Measurements from ENCODE around the gene KCNJ9.
"Not testable (repeated sequence)": the region's sequence is repeated elsewhere in the genome, so short reads cannot be mapped to it uniquely, and the experiment has no call there.

Gene KCNJ9

DNA sequence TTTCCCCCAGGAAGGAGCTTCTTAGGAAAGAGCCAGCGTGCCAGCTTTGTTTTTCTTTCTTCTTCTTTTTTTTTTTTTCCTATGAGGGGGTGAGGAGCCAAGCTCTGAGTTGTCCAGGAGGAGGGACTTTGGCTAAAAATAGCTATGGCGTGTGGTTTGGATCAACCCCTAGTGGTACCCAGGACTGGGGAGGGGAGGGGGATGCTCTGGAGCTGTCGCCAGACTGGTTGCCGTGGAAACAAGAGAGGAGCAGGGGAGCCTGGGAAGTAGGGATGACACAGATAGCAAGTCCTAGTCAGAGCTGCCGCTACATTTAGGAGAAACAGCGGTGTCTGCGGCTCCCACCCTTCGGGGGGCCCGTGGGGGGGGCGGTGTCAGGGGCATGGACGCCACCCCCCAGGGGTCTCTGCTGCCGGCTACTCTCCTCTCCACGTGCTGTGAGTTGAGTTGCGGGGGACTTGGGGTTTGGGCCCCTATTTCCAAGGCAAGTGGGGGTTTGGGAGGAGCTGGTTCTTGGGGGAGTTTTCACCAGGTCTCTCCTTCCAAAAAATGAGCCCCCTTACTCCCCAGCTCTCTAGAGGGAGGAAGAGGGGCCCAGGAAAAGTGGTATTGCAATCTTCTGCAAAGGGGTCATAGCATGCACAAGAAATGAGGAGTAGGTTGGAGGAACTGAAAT, at the start of gene KCNJ9:
Gene KCNJ9, plus strand, starts transcription at position 278 of the 676 bp plus-strand sequence. CDS start 2,493 bp downstream, outside the sequence.
- no peak for DNase-seq

DNA sequence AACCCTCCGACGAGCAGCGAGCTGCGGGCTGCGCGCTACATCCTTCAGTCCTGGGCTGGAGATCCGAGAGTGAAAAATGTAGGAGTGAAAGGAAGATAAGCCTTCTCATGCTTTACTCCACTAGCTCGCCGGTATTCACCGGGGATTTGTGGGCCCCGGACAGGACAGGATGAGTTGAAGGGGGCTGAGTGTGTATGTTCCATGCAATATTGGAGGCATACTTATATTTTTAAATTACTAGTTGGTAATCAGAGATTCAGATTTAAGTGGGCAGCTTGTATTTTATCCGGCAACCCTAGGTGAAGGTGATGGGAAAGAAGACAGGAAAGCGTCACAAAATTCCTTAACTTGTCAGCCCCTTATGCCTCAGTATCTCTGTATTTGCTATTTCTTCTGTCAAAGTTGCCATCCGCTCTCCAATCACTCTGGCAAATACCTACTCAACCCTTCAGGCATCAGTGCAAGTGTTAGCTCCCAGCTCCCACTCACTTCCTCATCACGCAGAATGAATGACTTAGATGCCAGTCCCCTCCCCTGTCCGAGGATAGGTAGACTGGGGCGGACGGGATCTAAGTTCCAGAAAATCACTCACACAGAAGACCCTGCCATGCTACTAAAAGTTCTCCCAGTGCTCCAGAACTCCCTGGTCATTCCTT, 49.0 kb upstream of the KCNJ9 start:
- DNase-seq, result no peak

DNA sequence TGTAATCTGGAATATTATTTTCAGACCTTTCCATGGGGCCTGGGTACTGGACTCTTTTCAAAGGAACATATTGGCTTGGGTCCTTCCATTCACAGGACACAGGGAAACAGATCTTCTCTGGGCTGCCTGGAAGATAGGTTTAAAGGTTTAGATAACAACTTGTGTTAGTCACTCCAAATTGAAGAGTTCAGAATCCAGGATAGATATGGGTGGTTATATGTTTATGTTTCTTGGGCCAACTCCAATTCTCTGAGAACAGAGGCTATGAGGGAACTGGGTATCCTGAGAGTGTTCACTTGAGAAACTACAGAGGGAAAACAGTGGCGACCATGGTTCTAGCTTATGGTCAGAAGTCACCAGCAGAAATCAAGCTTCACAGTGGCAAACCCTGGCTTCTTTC, 40.9 kb upstream of the KCNJ9 start:
- DNase-seq, result no peak

DNA sequence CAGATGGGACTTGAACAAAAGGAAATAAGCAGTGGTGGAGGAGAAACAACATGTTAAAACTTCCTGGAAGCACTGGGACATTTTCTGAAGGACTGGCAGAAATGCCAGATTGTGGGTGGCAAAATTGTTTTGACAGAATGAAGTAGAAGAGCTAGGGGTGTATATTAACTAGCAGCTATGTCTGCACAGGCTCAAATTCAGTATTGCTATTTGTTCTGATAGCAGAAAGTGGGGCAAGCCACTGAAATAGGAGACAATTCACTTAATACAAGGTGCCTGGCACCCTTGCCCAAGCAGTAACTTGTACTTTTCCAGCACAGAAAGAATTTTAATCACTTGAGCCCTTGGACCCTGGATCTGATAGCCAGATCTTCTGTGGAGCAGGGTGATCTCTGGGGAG, 37.8 kb upstream of the KCNJ9 start:
- no peak for DNase-seq

DNA sequence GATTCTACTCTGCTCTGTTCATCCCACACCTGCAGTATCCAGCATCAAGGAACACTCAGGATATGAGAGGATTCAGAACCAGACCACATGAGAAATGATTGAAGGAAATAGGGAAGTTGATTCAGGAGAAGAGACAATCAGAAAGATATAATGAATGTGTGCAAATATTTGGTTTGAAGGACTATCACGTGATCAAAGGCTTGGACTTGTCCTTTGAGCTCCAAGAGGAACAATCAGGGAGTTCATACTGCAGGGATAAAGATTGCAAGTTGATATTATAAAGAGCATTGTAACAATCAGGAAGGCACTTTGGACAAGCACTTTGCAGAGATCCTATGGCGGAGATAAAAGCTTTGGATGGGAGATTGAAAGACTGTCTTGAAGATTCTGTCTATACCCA, 35.7 kb upstream of the KCNJ9 start:
- DNase-seq, result no peak

DNA sequence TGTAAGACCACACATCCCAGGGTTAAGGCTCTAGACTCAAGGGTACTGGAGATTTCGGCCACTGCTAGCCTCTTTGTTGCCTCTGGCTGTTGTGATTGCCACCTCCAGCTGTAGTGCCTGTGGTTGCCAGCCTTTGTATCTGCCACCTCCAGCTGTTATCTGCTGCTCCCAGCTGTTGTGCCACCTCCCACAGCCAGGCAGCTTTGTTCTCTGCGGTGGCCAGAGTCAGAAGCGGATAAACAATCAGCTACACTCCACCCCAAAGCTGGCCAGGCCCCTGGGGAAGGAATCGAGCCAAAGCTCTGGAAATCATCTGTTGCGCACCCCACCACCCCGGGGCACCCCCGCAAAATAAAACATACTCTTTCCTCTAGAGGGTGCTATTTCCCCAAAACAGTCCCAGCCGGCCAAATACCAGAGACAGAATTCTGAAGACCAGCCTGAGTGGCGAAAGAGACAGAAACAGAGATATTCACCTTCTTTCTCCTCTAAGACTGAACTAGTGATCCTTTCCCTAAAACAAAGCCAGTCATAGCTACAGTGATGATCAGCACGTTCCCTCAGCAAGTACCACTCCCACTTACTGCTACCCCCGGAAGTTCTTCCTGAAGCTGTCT, 34.7 kb upstream of the KCNJ9 start:
- DNase-seq, result peak; percentile 35

DNA sequence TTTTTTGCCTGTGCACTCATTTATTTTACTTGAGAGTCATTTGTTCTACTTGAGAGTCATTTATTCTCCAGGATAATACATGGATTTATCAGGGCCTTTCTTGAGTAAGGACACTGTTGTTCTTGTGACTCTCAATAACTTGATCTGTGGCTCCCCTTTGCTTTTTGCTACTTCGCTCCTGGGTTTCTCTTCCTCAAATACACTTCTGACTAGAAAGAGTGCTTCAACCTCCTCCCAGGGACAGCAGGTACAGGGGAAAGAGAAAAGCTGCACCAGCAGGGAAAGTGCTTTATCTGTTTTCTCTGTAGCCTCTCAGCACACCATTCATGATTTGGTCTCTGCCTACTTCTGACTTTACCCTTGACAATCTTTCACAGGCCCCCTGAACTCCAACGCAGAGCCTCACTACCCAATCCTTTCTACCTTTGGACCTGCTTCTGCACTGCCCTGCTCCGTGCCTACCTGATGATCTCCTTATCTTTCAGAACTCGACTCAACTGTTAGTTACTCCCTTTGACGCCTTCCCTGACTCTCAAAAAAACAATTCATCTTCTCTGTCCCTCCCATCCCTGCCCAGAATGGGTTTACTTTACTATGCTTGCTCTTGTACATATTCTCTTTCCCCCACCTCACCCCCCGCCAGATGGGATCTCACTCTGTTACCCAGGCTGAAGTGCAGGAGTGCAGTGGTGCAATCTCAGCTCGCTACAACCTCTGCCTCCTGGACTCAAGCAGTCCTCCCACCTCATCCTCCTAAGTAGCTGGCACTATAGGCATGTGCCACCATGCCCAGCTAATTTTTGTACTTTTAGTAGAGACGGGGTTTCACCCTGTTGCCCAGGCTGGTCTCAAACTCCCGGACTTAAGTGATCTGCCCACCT, 34.0 kb upstream of the KCNJ9 start:
- DNase-seq, result no peak

DNA sequence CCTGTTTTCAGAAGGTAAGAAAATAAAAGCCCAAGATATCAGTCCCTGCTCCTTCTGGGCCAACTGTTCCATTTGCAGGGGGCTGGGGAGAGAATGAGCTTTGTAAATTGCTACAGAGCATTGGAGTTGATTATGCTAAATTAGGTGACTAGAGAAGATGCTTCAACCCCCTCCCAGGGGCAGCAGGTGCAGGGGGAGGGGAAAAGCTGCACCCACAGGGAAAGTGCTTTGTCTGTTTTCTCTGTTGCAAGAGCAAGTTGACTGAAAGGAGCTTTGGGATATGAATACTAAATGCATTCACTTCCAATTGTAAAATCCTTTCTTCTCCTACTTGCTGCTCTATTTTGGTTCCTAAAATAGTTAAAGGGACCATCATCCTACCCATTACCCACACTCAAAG, 33.0 kb upstream of the KCNJ9 start:
- DNase-seq, result peak; percentile 1

DNA sequence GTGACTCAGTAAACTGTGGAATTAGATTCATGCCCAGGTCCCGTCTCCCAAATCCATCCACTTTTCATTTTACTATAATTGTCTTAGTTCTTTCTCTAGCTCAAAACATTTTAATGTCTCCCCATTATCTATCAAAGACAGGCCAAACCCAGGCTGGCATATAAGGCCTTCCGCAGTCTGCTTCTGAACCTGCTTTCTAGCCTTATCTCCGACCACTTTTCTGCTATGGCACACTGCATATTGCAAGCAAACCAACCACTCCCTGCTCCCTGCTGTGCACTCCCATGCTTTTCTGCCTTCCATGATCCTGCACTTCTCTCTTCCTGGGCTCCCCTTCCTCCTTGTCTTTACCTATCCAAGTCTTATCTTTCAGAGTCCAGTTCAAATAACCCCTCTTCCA, 32.2 kb upstream of the KCNJ9 start:
- no peak for DNase-seq

DNA sequence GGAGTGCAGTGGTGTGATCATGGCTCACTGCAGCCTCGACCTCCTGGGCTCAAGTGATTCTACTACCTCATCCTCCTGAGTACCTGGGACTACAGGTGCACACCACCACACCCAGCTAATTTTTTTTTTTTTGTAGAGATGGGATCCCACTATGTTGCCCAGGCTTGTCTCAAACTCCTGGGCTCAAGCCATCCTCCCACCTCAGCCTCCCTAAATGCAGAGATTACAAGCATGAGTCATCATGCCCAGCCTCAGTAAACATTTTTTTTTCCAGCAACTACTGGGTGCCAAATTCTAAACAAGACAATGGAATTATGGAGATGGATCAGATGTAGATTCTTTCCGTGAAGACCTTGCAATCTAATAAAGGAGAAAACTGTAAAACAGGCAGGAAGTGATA, 31.2 kb upstream of the KCNJ9 start:
- DNase-seq, result not testable (repeated sequence)

DNA sequence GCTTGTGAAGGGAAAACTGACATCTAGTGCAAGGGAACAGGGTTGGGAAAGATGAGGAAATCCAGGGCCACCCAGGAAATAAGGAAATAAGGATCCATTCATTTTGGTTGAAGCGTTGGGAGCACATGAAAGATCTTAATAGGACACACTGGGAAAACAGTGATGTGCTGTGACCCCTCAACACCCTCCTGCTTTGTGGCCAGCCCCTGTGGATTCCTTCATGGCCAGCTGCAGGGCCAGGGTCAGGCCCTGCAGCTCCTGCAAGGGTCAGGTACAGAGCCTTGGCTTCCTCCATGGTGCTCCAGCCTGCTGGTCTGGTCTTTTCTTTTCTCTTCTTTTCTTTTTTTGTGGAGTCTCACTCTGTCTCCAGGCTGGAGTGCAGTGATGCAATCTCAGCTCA, 30.7 kb upstream of the KCNJ9 start:
- no peak for DNase-seq

DNA sequence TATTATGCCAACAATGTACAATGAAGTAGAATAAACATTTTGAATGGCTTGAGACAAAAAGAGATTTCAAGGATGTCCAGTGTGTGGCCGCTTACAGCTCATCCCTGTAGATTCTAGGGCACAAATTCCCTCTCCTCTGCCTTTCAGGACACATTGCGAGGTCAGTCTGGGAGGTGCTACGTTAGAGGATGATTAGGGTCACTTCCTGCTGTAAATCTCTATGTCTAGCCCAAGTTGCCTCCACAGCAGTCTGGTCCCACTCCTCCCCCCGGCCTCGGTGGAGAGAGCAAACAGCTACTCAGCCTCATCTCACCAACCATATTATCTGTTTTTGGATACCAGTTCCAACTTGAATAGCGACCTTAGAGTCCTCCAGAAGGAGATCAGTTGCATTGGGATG, 28.4 kb upstream of the KCNJ9 start:
- DNase-seq, result no peak

DNA sequence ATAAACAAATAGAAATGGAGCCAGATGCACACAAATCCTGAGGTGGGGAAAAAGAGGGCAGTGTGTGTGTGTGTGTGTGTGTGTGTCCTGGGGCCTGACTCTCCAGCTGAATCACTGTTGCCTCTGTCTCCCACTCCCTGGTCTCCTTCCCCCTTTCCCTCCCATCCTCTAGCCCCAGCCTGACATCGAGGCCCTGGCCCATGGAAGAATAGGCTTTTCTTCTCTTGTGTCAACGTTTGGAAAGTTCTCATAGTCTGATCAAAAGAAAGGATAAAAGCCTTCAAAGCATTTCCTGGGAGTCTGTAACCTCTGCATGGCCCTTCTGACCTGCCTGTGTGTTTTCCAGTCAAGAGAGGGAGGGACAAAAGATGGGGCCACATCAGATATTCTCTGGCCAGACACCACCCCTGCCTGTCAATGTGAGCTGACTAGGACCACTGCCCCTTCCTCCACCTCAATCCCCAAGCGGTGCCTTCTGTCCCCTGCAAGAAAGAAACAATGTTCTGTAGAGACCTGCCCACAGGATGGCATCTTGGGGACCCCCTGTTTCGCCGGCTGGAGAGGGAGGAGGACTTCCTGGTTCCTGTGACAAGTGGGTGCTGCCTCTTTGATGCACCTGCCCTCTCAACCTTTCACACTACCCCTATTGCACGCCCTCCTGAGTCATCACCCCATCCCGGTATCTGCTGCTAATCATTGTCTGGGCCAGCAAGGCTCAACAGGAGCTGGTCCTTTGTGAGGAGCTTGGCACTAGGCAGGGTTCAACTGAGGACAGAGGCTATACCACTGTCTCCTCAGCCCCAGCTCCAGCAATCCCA, 27.6 kb upstream of the KCNJ9 start:
- DNase-seq, result no peak

DNA sequence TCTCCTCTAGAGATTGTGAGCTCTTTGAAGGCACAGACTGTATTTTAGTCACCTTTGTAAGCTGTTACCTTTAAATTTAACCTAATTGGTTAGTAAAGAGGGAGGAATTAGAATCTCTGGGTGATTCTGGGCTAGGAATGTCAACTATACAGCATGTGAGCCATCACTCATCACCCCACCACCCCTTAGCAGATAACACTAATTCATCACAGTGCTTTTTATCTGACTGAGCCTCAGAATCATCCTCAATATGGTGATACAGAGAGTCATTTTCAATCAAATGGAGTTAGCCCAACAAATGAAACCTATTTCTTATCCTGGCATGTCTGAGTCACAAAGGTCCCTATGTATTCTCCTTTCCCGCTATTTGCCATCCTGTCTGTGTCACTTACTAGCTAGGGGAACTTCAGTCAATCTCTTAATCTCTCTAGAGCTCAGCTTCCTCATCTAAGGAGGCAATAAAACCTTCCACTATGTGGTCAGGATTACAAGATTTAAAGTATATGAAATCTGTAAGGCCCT, 24.6 kb upstream of the KCNJ9 start:
- no peak for DNase-seq

DNA sequence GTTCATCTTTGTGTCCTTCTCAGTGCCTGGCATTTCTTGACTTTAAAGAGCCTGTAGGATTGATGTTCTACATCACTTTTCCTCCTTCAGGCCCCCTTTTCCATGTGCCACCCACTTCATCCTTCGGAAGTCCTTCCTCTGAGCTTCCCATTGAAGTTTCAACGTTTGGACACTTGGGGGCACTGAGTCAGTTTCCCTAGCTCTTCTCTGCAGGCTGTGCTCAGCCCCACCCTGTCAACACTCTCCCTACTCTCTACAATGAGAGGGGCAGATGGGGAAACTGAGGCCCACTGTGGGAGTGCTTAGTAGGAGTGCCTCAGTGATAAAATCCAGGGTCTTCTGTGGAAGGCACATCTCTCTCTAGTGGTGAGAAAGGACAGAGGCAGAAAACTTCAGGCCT, 23.3 kb upstream of the KCNJ9 start:
- DNase-seq, result no peak

DNA sequence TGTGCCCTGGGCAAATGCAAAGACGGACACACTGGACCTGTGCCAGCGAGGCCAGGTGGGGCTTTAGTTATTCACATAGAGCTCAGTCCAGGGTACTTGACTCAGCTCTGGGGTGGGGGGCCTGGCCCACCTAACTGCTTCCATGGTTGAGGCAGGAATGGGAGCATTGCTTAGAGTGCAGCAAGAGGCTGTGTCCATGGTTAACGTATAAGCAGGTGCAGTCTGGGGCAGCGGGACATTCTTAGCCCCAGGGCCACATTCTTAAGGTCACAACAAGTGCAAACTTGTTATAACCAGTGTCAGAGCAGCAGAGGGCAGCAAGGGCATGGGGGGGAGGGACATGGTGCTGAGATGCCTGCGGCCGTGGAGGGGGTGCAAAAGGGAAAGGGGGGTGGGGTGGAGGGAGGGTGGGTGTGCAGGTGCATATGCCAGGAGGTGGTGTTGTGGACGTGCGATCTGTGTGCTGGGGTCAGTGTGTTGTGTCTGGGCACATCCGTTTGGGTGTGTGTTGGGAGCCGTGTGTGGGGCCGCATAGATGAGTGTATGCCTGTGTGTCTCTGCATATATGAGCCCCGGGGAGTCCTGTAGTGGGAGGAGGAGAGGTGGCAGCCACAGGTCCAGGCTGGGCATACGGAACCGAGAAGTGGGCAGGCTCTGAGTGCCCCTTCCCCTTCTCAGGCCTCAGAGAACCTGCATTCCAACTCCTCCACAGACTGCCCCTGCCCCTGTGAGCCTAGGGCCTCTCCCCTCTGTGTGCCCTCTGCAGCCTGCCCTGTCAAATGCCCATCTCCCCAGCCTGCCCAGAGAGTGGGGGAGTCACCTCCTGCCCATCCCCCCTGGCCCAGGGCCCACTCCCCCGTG, 19.7 kb upstream of the KCNJ9 start:
- no peak for DNase-seq

DNA sequence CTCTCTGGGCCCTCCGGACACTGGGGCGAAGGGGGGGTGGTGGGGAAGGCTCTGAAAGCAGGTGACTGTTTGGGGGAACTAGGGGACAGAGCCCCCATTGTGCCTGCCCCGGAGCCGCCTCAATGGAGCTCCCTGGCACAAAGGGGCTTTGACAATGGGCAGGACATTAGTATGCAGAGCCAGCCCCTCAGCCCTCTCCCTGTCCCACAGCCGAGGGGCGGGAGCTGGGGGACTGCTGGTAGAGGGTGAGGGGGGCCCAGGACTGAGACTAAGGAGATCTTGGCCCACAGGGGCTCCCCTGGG, 19.2 kb upstream of the KCNJ9 start:
- no peak for DNase-seq

DNA sequence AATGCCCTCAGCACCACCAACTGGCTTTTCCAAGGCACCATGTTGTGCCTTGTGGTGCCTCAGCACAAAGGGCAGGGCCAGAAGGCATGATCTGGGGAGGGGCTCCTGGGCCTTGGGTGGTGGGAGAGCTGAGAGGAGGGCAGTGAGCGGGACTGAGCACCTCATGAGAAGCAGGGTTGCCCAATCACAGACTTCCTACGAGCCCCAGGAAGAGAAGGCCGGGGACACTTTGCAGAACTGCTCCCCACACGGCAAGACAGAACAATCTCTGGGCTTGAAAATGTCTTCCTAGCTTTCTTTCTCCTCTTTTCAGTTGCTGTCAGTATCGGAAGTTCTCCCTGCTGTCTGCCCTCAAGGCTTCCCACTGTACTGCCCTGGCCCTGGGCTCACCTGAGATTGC, 18.2 kb upstream of the KCNJ9 start:
- DNase-seq, result no peak

DNA sequence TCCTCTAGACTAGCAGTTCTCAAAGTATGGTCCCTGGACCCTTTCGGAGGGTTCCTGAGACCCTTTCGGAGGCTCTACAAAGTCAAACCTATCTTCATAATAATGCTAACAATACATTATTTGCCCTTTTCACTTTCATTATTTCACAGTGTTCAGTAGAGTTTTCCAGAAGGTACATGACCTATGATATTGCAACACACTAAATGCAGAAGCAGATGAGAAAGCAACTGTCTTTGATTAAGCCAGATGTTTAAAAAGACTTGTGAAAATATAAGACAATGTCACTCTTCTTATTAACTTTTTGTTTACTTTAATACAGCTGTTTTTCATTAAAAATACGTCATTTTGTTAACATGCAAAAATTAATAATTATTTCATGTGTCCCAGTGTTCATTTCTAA, 17.2 kb upstream of the KCNJ9 start:
- no peak for DNase-seq

DNA sequence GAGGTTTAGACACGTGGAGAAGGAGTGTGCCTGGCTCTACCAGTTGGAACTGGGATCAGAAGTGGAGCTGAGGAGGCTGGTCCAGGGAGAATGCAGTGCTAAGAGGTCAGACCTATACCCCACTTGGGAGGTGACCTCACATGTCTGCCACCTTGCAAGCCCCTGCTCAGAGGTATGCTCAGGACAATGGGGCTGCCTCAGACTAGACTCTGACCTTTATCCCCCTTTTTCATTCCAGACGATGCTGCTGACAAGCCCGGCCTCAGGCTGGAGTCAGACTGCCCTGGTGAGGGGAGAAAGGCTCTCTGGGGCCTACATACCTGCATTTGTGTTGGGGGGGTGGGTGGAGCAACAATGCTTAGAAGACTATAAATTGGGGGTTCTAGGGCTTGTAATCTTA, 16.6 kb upstream of the KCNJ9 start:
- DNase-seq, result no peak
